Parathyroid adenoma (tissue), 2 donors: Measurements from ENCODE around the gene FUS.

Source experiments
- H2AFZ ChIP-seq: fragments of 300-600 bp; sonication (generic); one replicate; pipeline ENCODE4 v1.7.0; 2017; ENCODE audit warnings: antibody characterized with exemption, mild to moderate bottlenecking
- H3K27ac ChIP-seq: fragments of 300-600 bp; sonication (generic); one replicate; pipeline ENCODE4 v1.7.0; 2017
- H3K27me3 ChIP-seq: fragments of 300-600 bp; sonication (generic); one replicate; pipeline ENCODE4 v1.7.0; 2017; ENCODE audit warnings: low read length; ENCODE audit not compliant: control insufficient read depth, insufficient read depth
- H3K36me3 ChIP-seq: fragments of 300-600 bp; sonication (generic); one replicate; pipeline ENCODE4 v1.7.0; 2017; ENCODE audit warnings: low read length; ENCODE audit not compliant: control insufficient read depth, insufficient read depth
- H3K4me1 ChIP-seq: fragments of 300-600 bp; sonication (generic); one replicate; pipeline ENCODE4 v1.7.0; 2017; ENCODE audit warnings: control low read depth
- H3K4me2 ChIP-seq: fragments of 300-600 bp; sonication (generic); one replicate; pipeline ENCODE4 v1.7.0; 2017; ENCODE audit warnings: low read length
- H3K4me3 ChIP-seq: fragments of 300-600 bp; sonication (generic); one replicate; pipeline ENCODE4 v1.7.0; 2017; ENCODE audit warnings: low read depth, low read length
- H3K79me2 ChIP-seq: fragments of 300-600 bp; sonication (generic); one replicate; pipeline ENCODE4 v1.7.0; 2017; ENCODE audit warnings: control low read depth
- H3K9ac ChIP-seq: fragments of 300-600 bp; sonication (generic); one replicate; pipeline ENCODE4 v1.7.0; 2017; ENCODE audit warnings: mild to moderate bottlenecking
- H3K9me3 ChIP-seq: fragments of 300-600 bp; sonication (generic); one replicate; pipeline ENCODE4 v1.7.0; 2017; ENCODE audit warnings: low read length; ENCODE audit not compliant: control insufficient read depth
- TF ChIP-seq, protein P1 (sequence below): fragments of 300-600 bp; sonication (generic); IDR thresholded peaks from one replicate; pipeline ENCODE4 v1.7.0; 2017; ENCODE audit warnings: antibody characterized with exemption, mild to moderate bottlenecking
- donor health status: primary hyperparathyroidism.

FUS gene

DNA sequence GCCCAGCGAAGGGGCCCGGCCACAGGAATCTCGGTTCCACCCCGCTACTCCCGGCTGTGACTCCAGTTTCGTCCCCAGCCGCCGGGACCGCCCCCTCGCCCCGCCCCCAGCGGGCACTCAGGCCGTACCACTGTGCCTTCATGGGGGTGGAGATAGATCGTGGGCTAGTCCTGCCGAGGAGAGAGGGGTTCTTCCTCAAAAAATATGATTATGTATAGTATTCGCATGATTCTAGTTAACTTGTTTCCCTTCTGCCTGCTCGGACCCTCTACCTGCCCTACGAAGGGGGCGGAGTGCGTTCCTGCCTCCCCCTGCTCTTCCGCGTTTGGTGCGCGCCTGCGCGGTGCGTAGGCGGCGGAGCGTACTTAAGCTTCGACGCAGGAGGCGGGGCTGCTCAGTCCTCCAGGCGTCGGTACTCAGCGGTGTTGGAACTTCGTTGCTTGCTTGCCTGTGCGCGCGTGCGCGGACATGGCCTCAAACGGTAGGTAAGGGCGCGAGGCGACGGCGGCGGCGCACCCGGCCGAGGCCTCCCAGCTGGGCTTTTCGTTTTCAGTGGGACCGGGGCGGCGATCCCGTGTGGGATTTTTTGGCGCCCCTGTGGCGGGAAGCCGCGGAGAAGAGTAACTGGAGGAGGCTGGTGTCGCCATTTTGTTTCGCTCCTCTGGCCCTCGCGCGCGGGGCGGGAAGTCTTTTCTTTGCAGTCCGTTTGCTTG lies at the start of gene FUS:
Gene FUS, plus strand, starts transcription at position 393 of the 713 bp plus-strand sequence. Its CDS starts 76 bp downstream, at position 469.
- Histone ChIP-seq H3K27me3 (no peaks in the 10 kb centered on the region), H3K36me3 (no peaks in the 10 kb centered on the region), H2AFZ (peak within 1 kb of the TSS; percentile 98), H3K27ac (peak within 1 kb of the TSS; percentile 97), H3K79me2 (peaks cover 32% of the 10 kb centered on the region), H3K4me3 (peak within 1 kb of the TSS; percentile 75), H3K9ac (peak within 1 kb of the TSS; percentile 98), H3K4me2 (peak within 1 kb of the TSS; percentile 96), H3K9me3 (no peaks in the 10 kb centered on the region), H3K4me1 (peaks cover 9% of the 10 kb centered on the region)
- TF ChIP-seq, protein P1, sequence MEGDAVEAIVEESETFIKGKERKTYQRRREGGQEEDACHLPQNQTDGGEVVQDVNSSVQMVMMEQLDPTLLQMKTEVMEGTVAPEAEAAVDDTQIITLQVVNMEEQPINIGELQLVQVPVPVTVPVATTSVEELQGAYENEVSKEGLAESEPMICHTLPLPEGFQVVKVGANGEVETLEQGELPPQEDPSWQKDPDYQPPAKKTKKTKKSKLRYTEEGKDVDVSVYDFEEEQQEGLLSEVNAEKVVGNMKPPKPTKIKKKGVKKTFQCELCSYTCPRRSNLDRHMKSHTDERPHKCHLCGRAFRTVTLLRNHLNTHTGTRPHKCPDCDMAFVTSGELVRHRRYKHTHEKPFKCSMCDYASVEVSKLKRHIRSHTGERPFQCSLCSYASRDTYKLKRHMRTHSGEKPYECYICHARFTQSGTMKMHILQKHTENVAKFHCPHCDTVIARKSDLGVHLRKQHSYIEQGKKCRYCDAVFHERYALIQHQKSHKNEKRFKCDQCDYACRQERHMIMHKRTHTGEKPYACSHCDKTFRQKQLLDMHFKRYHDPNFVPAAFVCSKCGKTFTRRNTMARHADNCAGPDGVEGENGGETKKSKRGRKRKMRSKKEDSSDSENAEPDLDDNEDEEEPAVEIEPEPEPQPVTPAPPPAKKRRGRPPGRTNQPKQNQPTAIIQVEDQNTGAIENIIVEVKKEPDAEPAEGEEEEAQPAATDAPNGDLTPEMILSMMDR = no peak

DNA sequence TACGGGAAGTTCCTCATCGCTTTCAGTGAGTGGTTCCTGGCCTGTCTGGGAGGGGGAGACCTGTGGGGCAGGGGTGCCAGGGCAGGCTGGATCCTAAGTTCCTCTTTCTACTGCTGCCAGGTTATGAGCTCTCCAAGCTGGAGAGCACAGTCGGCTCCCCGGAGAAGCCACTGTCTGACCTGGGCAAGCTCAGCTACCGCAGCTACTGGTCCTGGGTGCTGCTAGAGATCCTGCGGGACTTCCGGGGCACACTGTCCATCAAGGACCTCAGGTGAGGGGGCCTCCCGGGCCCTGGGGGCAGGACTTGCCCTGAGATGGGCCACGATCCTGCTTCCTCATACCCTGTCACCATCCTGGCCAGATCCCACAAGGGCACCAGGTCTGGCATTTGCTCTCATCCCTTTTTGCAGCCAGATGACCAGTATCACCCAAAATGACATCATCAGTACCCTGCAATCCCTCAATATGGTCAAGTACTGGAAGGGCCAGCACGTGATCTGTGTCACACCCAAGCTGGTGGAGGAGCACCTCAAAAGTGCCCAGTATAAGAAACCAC lies 49.5 kb upstream of the FUS start:
- no peaks in the 10 kb centered on the region for H3K36me3 ChIP-seq
- no peaks in the 10 kb centered on the region for H3K9me3 ChIP-seq
- peak overlapping the region; percentile 28 for H2AFZ ChIP-seq
- peaks cover 20% of the 10 kb centered on the region for H3K79me2 ChIP-seq
- H3K27me3 ChIP-seq = no peaks in the 10 kb centered on the region
- peak overlapping the region; percentile 23 for H3K4me3 ChIP-seq
- peak overlapping the region; percentile 52 for H3K4me2 ChIP-seq
- H3K4me1 ChIP-seq = peaks cover 32% of the 10 kb centered on the region
- H3K27ac ChIP-seq = peak overlapping the region; percentile 86
- TF ChIP-seq, protein P1 = no peak
- H3K9ac ChIP-seq = no peak overlapping the region

DNA sequence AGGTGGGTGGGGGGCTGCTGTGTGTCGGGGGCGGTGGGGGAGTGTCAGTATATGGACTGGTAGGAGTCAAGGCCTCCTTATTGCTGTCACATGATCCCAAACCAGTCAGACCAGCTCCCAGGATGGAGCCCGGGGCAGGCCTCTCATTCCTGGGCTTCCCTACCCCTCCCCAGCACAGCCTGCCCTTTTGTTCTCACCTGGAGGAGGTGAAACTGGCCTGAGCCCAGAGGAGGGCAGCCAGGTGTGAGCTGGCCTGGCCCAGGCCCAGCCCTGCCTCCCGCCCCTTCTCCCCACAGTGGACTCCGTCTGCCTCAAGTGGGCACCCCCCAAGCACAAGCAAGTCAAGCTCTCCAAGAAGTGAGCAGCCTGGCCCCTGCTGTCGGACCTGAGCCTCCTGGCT lies 49.0 kb upstream of the FUS start:
- TF ChIP-seq, protein P1 = no peak
- Histone ChIP-seq H3K79me2 (peaks cover 16% of the 10 kb centered on the region), H3K36me3 (no peaks in the 10 kb centered on the region), H3K27me3 (no peaks in the 10 kb centered on the region), H3K9me3 (no peaks in the 10 kb centered on the region), H3K4me1 (peaks cover 35% of the 10 kb centered on the region), H3K9ac (no peak overlapping the region), H2AFZ (peak overlapping the region; percentile 28), H3K4me2 (peak overlapping the region; percentile 52), H3K27ac (peak overlapping the region; percentile 86), H3K4me3 (peak overlapping the region; percentile 23)

DNA sequence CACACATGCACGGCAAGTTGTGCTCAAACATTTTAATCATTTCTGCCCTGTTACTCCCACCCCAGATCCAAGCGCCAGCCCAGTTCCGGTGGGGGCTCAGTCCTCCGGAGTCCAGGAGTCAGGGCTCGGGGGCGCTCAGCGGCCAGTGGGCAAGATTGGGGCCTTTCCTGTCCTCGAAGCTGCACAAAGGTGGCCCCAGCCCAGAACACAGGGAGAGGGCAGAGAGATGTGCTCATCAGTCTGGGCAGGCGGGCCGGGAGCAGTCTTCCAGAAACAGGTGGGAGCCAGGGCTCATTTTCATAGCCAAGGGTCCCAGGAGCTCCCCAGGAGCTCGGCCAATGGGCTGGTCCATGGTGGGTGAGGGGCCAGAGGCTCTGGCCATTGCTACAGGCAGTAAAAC lies 48.5 kb upstream of the FUS start:
- no peaks in the 10 kb centered on the region for H3K36me3 ChIP-seq
- TF ChIP-seq, protein P1 = no peak

More for the DNA sequence above, 48.5 kb upstream of the FUS start:
- Histone ChIP-seq H3K9me3 (no peaks in the 10 kb centered on the region), H3K9ac (no peak overlapping the region), H3K4me1 (peaks cover 40% of the 10 kb centered on the region), H3K79me2 (peaks cover 15% of the 10 kb centered on the region), H2AFZ (no peak overlapping the region), H3K4me3 (peak overlapping the region; percentile 23), H3K27ac (peak overlapping the region; percentile 86), H3K27me3 (no peaks in the 10 kb centered on the region), H3K4me2 (peak overlapping the region; percentile 1)
